ENCODE data around the gene EPN3.

Gene EPN3

DNA sequence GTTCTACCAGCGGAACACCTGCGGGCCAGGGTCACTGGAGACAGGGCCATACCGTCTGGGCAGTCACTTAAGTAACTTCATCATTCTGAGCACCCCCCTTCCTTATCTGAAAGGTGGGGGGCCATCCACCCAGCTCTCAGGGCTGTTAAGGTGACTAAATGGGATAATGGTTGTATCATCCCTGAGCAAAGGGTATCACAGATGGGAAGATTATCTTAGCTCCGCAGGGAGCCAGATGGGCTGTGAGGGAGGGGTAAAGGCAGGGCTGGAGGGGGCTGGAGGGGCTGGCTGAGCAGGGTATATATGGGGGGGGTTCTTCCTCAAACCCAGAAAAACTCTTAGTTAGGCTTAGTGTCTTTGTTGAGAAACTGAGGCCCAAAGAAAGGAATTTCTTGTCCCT, 25.1 kb downstream of the EPN3 start:
- no peaks in the 10 kb centered on the region for H3K36me3 ChIP-seq (ENCODE audit: control insufficient read depth, low read depth, low read length)
- peaks cover 4% of the 10 kb centered on the region for H3K4me1 ChIP-seq (ENCODE audit: control insufficient read depth, low read depth, low read length)
- no peak overlapping the region for H3K27ac ChIP-seq (ENCODE audit: low read length)
- peaks cover 47% of the 10 kb centered on the region for H3K27me3 ChIP-seq (ENCODE audit: control insufficient read depth, insufficient read depth, low read length)
- no peak overlapping the region for H3K9ac ChIP-seq (ENCODE audit: low read length)
- H3K9me3 ChIP-seq (ENCODE audit: control insufficient read depth, low read depth, low read length): no peaks in the 10 kb centered on the region
- no peak overlapping the region for H3K4me3 ChIP-seq (ENCODE audit: low read length)

DNA sequence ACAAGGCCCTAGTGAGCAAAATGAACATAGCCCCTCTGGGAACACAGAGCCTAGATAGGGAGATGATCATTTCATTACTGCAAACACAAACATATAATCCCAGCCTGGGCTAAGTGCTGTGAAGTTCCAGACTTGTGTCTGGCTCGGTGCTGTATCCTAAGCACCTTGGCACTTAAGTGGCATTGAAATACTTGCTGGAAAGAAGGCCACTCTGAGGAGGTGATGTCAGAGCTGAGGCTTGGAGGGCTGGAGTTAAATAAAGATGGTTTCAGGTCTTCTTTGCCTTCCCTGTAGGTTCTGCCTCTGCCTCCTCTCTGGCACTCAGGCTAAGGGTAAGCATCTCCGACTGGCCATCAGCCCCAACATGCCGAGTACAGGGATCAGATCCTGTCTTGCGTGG, 25.6 kb downstream of the EPN3 start:
- Histone ChIP-seq H3K4me1 (ENCODE audit: control insufficient read depth, low read depth, low read length) (peaks cover 9% of the 10 kb centered on the region), H3K4me3 (ENCODE audit: low read length) (peak overlapping the region; percentile 2), H3K9ac (ENCODE audit: low read length) (no peak overlapping the region), H3K36me3 (ENCODE audit: control insufficient read depth, low read depth, low read length) (no peaks in the 10 kb centered on the region), H3K27ac (ENCODE audit: low read length) (no peak overlapping the region), H3K9me3 (ENCODE audit: control insufficient read depth, low read depth, low read length) (no peaks in the 10 kb centered on the region), H3K27me3 (ENCODE audit: control insufficient read depth, insufficient read depth, low read length) (peaks cover 52% of the 10 kb centered on the region)

GRCh38 chr17:50558581-50558940, 26.0 kb downstream of the EPN3 start:
- Histone ChIP-seq H3K27me3 (ENCODE audit: control insufficient read depth, insufficient read depth, low read length) (peaks cover 57% of the 10 kb centered on the region), H3K27ac (ENCODE audit: low read length) (no peak overlapping the region)

GRCh38 chr17:50558941-50559614, 26.5 kb downstream of the EPN3 start:
- no peak overlapping the region for H3K27ac ChIP-seq (ENCODE audit: low read length)
- no peak overlapping the region for H3K9ac ChIP-seq (ENCODE audit: low read length)
- no peaks in the 10 kb centered on the region for H3K9me3 ChIP-seq (ENCODE audit: control insufficient read depth, low read depth, low read length)
- peak overlapping the region; percentile 71 for H3K4me3 ChIP-seq (ENCODE audit: low read length)
- H3K4me1 ChIP-seq (ENCODE audit: control insufficient read depth, low read depth, low read length): peaks cover 17% of the 10 kb centered on the region
- peaks cover 62% of the 10 kb centered on the region for H3K27me3 ChIP-seq (ENCODE audit: control insufficient read depth, insufficient read depth, low read length)
- H3K36me3 ChIP-seq (ENCODE audit: control insufficient read depth, low read depth, low read length): no peaks in the 10 kb centered on the region

More at GRCh38 chr17:50558581-50558940, 26.0 kb downstream of the EPN3 start:
- H3K36me3 ChIP-seq (ENCODE audit: control insufficient read depth, low read depth, low read length): no peaks in the 10 kb centered on the region
- H3K9me3 ChIP-seq (ENCODE audit: control insufficient read depth, low read depth, low read length): no peaks in the 10 kb centered on the region
- H3K9ac ChIP-seq (ENCODE audit: low read length): no peak overlapping the region
- H3K4me1 ChIP-seq (ENCODE audit: control insufficient read depth, low read depth, low read length): peaks cover 12% of the 10 kb centered on the region
- peak overlapping the region; percentile 71 for H3K4me3 ChIP-seq (ENCODE audit: low read length)

DNA sequence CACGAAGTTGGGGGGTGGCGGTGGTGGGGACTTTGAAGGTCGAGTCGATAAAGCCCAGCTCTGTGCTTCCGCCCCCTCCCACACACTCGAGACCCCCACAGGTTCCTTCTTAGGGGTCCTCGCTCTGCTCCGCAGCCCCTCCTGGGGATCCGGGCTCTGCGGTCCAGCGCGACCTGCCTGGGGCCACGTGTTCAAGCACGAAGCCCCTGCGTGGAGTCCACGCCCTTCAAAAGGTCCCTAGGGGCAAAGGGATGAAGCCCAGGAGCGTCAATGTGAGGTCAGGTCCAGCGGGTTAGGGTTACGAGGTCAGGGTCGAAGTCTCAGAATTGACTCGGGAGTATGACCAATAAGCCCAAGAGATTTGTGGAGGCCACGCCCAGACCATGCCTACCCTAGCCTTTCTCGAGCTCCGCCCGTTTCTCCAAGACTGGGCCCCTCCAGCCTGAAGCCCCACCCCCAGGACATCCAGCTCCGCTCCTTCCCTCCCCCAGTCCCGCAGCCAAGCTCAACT, 27.2 kb downstream of the EPN3 start:
- Histone ChIP-seq H3K36me3 (ENCODE audit: control insufficient read depth, low read depth, low read length) (no peaks in the 10 kb centered on the region), H3K4me1 (ENCODE audit: control insufficient read depth, low read depth, low read length) (peaks cover 21% of the 10 kb centered on the region), H3K27me3 (ENCODE audit: control insufficient read depth, insufficient read depth, low read length) (peaks cover 68% of the 10 kb centered on the region), H3K4me3 (ENCODE audit: low read length) (peak overlapping the region; percentile 71), H3K9me3 (ENCODE audit: control insufficient read depth, low read depth, low read length) (no peaks in the 10 kb centered on the region), H3K9ac (ENCODE audit: low read length) (peak overlapping the region; percentile 41), H3K27ac (ENCODE audit: low read length) (no peak overlapping the region)

GRCh38 chr17:50560185-50560824, 27.8 kb downstream of the EPN3 start, which contains the start of gene CACNA1G:
Gene CACNA1G, plus strand, starts transcription at chr17:50560715. Its CDS starts 745 bp downstream, at chr17:50561460.
- peaks cover 24% of the 10 kb centered on the region for H3K4me1 ChIP-seq (ENCODE audit: control insufficient read depth, low read depth, low read length)
- no peaks in the 10 kb centered on the region for H3K9me3 ChIP-seq (ENCODE audit: control insufficient read depth, low read depth, low read length)
- H3K27me3 ChIP-seq (ENCODE audit: control insufficient read depth, insufficient read depth, low read length): peaks cover 74% of the 10 kb centered on the region
- H3K36me3 ChIP-seq (ENCODE audit: control insufficient read depth, low read depth, low read length): no peaks in the 10 kb centered on the region
- peak within 1 kb of the TSS; percentile 41 for H3K9ac ChIP-seq (ENCODE audit: low read length)
- H3K27ac ChIP-seq (ENCODE audit: low read length): no peak within 1 kb of the TSS
- H3K4me3 ChIP-seq (ENCODE audit: low read length): peak within 1 kb of the TSS; percentile 71

DNA sequence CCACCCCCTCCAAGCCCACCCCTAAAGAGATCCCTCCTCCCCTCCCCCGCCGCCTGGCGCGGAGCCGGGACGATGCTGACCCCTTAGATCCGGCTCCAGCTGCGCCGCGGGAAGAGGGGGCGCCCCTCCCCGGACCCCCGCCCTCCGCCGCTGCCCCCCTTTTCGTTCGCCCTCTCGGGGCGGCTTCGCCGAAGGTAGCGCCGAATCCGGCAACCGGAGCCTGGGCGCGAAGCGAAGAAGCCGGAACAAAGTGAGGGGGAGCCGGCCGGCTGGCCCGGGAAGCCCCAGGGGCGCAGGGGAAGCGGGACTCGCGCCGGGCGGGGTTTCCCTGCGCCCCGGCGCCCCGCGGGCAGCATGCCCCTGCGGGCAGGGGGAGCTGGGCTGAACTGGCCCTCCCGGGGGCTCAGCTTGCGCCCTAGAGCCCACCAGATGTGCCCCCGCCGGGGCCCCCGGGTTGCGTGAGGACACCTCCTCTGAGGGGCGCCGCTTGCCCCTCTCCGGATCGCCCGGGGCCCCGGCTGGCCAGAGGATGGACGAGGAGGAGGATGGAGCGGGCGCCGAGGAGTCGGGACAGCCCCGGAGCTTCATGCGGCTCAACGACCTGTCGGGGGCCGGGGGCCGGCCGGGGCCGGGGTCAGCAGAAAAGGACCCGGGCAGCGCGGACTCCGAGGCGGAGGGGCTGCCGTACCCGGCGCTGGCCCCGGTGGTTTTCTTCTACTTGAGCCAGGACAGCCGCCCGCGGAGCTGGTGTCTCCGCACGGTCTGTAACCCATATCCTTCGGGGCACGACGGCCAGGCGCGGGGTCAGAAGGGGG, 28.6 kb downstream of the EPN3 start:
- Histone ChIP-seq H3K9ac (ENCODE audit: low read length) (no peak overlapping the region), H3K27me3 (ENCODE audit: control insufficient read depth, insufficient read depth, low read length) (peaks cover 82% of the 10 kb centered on the region), H3K36me3 (ENCODE audit: control insufficient read depth, low read depth, low read length) (no peaks in the 10 kb centered on the region), H3K9me3 (ENCODE audit: control insufficient read depth, low read depth, low read length) (no peaks in the 10 kb centered on the region), H3K4me3 (ENCODE audit: low read length) (peak overlapping the region; percentile 52), H3K4me1 (ENCODE audit: control insufficient read depth, low read depth, low read length) (peaks cover 32% of the 10 kb centered on the region), H3K27ac (ENCODE audit: low read length) (no peak overlapping the region)

GRCh38 chr17:50561746-50562141, 29.2 kb downstream of the EPN3 start:
- H3K27ac ChIP-seq (ENCODE audit: low read length): no peak overlapping the region

GRCh38 chr17:50562242-50563091, 29.9 kb downstream of the EPN3 start:
- H3K4me1 ChIP-seq (ENCODE audit: control insufficient read depth, low read depth, low read length): peaks cover 35% of the 10 kb centered on the region
- H3K27ac ChIP-seq (ENCODE audit: low read length): no peak overlapping the region
- no peaks in the 10 kb centered on the region for H3K36me3 ChIP-seq (ENCODE audit: control insufficient read depth, low read depth, low read length)
- no peak overlapping the region for H3K9ac ChIP-seq (ENCODE audit: low read length)
- peak overlapping the region; percentile 28 for H3K4me3 ChIP-seq (ENCODE audit: low read length)
- H3K9me3 ChIP-seq (ENCODE audit: control insufficient read depth, low read depth, low read length): no peaks in the 10 kb centered on the region
- peaks cover 84% of the 10 kb centered on the region for H3K27me3 ChIP-seq (ENCODE audit: control insufficient read depth, insufficient read depth, low read length)

More at GRCh38 chr17:50561746-50562141, 29.2 kb downstream of the EPN3 start:
- H3K36me3 ChIP-seq (ENCODE audit: control insufficient read depth, low read depth, low read length): no peaks in the 10 kb centered on the region
- no peak overlapping the region for H3K9ac ChIP-seq (ENCODE audit: low read length)
- H3K4me1 ChIP-seq (ENCODE audit: control insufficient read depth, low read depth, low read length): peaks cover 35% of the 10 kb centered on the region
- peak overlapping the region; percentile 52 for H3K4me3 ChIP-seq (ENCODE audit: low read length)
- no peaks in the 10 kb centered on the region for H3K9me3 ChIP-seq (ENCODE audit: control insufficient read depth, low read depth, low read length)
- peaks cover 88% of the 10 kb centered on the region for H3K27me3 ChIP-seq (ENCODE audit: control insufficient read depth, insufficient read depth, low read length)

DNA sequence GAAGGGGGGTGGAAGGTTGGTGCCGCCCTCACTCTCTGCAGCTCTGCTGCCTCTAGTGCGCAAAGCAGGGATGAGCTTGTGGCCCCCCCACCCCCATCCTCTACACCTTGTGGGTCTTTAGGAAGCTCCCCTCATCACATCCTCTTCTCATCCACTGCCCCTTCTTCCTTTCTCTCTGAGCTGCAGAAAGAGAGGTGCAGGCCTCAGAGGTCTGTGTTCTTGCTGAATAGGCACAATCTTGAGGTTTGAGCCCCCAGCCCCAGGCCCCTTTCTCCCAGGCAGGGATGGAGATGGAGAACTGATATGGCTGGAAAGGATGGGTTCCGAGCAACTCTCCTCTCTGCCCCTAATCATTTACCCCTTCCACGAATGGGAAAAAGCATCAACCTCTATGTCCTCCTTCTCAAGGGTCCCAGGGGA, 30.6 kb downstream of the EPN3 start:
- Histone ChIP-seq H3K27me3 (ENCODE audit: control insufficient read depth, insufficient read depth, low read length) (peaks cover 77% of the 10 kb centered on the region), H3K27ac (ENCODE audit: low read length) (no peak overlapping the region), H3K9me3 (ENCODE audit: control insufficient read depth, low read depth, low read length) (no peaks in the 10 kb centered on the region), H3K4me3 (ENCODE audit: low read length) (peak overlapping the region; percentile 28), H3K36me3 (ENCODE audit: control insufficient read depth, low read depth, low read length) (no peaks in the 10 kb centered on the region), H3K9ac (ENCODE audit: low read length) (no peak overlapping the region), H3K4me1 (ENCODE audit: control insufficient read depth, low read depth, low read length) (peaks cover 35% of the 10 kb centered on the region)

Measured in iPS-18a (cell line).